ENCODE measurements around the gene CKMT1B.
"Not testable (repeated sequence)": the region's sequence is repeated elsewhere in the genome, so short reads cannot be mapped to it uniquely, and the experiment has no call there.

The CKMT1B gene

GRCh38 chr15:43589778-43590466 is 3.9 kb upstream of the CKMT1B start, which contains the start of gene PPIP5K1:
TSS of gene PPIP5K1 (minus strand) at chr15:43590208. CDS start at chr15:43584504, 5,704 bp downstream.
- not testable (repeated sequence) for H3K4me1 ChIP-seq (ENCODE audit: control insufficient read depth, insufficient read depth, low read length); H3K4me3 ChIP-seq (ENCODE audit: low read depth, low read length); H3K36me3 ChIP-seq (ENCODE audit: control insufficient read depth, insufficient read depth, low read length); H3K9me3 ChIP-seq (ENCODE audit: control insufficient read depth, insufficient read depth, low read length); H3K27me3 ChIP-seq (ENCODE audit: control insufficient read depth, insufficient read depth, low read length); H3K9ac ChIP-seq (ENCODE audit: low read depth, low read length)

GRCh38 chr15:43592841-43593240 is 986 bp upstream of the CKMT1B start:
- not testable (repeated sequence) for H3K4me1 ChIP-seq (ENCODE audit: control insufficient read depth, insufficient read depth, low read length); H3K9ac ChIP-seq (ENCODE audit: low read depth, low read length); H3K9me3 ChIP-seq (ENCODE audit: control insufficient read depth, insufficient read depth, low read length); H3K27me3 ChIP-seq (ENCODE audit: control insufficient read depth, insufficient read depth, low read length); H3K4me3 ChIP-seq (ENCODE audit: low read depth, low read length); H3K36me3 ChIP-seq (ENCODE audit: control insufficient read depth, insufficient read depth, low read length)

DNA sequence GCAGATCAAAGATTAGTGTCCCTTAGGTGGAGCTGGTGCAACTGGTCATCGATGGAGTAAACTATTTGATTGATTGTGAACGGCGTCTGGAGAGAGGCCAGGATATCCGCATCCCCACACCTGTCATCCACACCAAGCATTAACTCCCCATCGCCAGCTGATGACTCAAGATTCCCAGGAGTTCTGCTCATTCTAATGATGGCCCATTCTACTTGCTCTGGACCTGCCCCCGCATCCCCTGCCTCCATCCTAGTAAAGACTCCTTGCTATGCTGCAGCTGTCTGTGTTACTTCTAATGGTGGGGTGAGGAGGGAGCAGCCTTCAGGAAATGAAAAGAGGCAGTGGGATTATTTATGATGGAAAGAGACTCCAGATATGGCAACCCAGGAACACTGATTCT is 5.3 kb downstream of the CKMT1B start:
- H3K27me3 ChIP-seq (ENCODE audit: control insufficient read depth, insufficient read depth, low read length); H3K36me3 ChIP-seq (ENCODE audit: control insufficient read depth, insufficient read depth, low read length); H3K9me3 ChIP-seq (ENCODE audit: control insufficient read depth, insufficient read depth, low read length); H3K4me3 ChIP-seq (ENCODE audit: low read depth, low read length); H3K4me1 ChIP-seq (ENCODE audit: control insufficient read depth, insufficient read depth, low read length); H3K9ac ChIP-seq (ENCODE audit: low read depth, low read length): not testable (repeated sequence)

GRCh38 chr15:43600200-43600599 is 6.4 kb downstream of the CKMT1B start:
- H3K9ac ChIP-seq (ENCODE audit: low read depth, low read length); H3K36me3 ChIP-seq (ENCODE audit: control insufficient read depth, insufficient read depth, low read length); H3K27me3 ChIP-seq (ENCODE audit: control insufficient read depth, insufficient read depth, low read length); H3K4me1 ChIP-seq (ENCODE audit: control insufficient read depth, insufficient read depth, low read length); H3K9me3 ChIP-seq (ENCODE audit: control insufficient read depth, insufficient read depth, low read length); H3K4me3 ChIP-seq (ENCODE audit: low read depth, low read length): not testable (repeated sequence)

DNA sequence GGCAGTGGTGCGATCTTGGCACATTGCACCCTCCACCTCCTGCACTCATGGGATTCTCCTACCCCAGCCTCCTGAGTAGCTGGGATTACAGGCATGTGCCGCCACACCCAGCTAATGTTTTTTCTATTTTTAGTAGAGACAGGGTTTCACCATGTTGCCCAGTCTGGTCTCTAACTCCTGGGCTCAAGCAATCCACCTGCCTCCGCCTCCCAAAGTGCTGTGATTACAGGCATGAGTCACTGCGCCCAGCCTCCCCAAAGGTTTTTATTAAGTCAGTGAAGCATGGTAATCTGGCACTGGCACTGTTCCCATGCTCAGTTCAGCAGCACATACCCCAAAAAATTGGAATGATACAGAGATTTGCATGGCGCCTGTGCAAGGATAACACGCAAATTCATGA is 8.4 kb downstream of the CKMT1B start:
- not testable (repeated sequence) for H3K4me3 ChIP-seq (ENCODE audit: low read depth, low read length); H3K4me1 ChIP-seq (ENCODE audit: control insufficient read depth, insufficient read depth, low read length); H3K27me3 ChIP-seq (ENCODE audit: control insufficient read depth, insufficient read depth, low read length); H3K9me3 ChIP-seq (ENCODE audit: control insufficient read depth, insufficient read depth, low read length); H3K9ac ChIP-seq (ENCODE audit: low read depth, low read length); H3K36me3 ChIP-seq (ENCODE audit: control insufficient read depth, insufficient read depth, low read length)

GRCh38 chr15:43617750-43618149 is 23.9 kb downstream of the CKMT1B start:
- not testable (repeated sequence) for H3K36me3 ChIP-seq (ENCODE audit: control insufficient read depth, insufficient read depth, low read length); H3K9ac ChIP-seq (ENCODE audit: low read depth, low read length); H3K27me3 ChIP-seq (ENCODE audit: control insufficient read depth, insufficient read depth, low read length); H3K4me1 ChIP-seq (ENCODE audit: control insufficient read depth, insufficient read depth, low read length); H3K4me3 ChIP-seq (ENCODE audit: low read depth, low read length); H3K9me3 ChIP-seq (ENCODE audit: control insufficient read depth, insufficient read depth, low read length)

GRCh38 chr15:43618700-43619099 is 24.9 kb downstream of the CKMT1B start, which contains the start of gene STRC:
TSS of gene STRC (minus strand) at chr15:43618800. CDS start at chr15:43618722, 78 bp downstream.
- H3K27me3 ChIP-seq (ENCODE audit: control insufficient read depth, insufficient read depth, low read length); H3K36me3 ChIP-seq (ENCODE audit: control insufficient read depth, insufficient read depth, low read length); H3K4me3 ChIP-seq (ENCODE audit: low read depth, low read length); H3K4me1 ChIP-seq (ENCODE audit: control insufficient read depth, insufficient read depth, low read length); H3K9ac ChIP-seq (ENCODE audit: low read depth, low read length); H3K9me3 ChIP-seq (ENCODE audit: control insufficient read depth, insufficient read depth, low read length): not testable (repeated sequence)

GRCh38 chr15:43622068-43622799 is 28.4 kb downstream of the CKMT1B start:
- not testable (repeated sequence) for H3K9ac ChIP-seq (ENCODE audit: low read depth, low read length); H3K9me3 ChIP-seq (ENCODE audit: control insufficient read depth, insufficient read depth, low read length); H3K27me3 ChIP-seq (ENCODE audit: control insufficient read depth, insufficient read depth, low read length); H3K4me3 ChIP-seq (ENCODE audit: low read depth, low read length); H3K4me1 ChIP-seq (ENCODE audit: control insufficient read depth, insufficient read depth, low read length); H3K36me3 ChIP-seq (ENCODE audit: control insufficient read depth, insufficient read depth, low read length)

GRCh38 chr15:43625106-43625505 is 31.3 kb downstream of the CKMT1B start:
- no peak overlapping the region for H3K9ac ChIP-seq (ENCODE audit: low read depth, low read length)
- no peaks in the 10 kb centered on the region for H3K4me1 ChIP-seq (ENCODE audit: control insufficient read depth, insufficient read depth, low read length)
- H3K9me3 ChIP-seq (ENCODE audit: control insufficient read depth, insufficient read depth, low read length), result no peaks in the 10 kb centered on the region
- no peaks in the 10 kb centered on the region for H3K27me3 ChIP-seq (ENCODE audit: control insufficient read depth, insufficient read depth, low read length)
- no peaks in the 10 kb centered on the region for H3K36me3 ChIP-seq (ENCODE audit: control insufficient read depth, insufficient read depth, low read length)
- H3K4me3 ChIP-seq (ENCODE audit: low read depth, low read length), result no peak overlapping the region

DNA sequence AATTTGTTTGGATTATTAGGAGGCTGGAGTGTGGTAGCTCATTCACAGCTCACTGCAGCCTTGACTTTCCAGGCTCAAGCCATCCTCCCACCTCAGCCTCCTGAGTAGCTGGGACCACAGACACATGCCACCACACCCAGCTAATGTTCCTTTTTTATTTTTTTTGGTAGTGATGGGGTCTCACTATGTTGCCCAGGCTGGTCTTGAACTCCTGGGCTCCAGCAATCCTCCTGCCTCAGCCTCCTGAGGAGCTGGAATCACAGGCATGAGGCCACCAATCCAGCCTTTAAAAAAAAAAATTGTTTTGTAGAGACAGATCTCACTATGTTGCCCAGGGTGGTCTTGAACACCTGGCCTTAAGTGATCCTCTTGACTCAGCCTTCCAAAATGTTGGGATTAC is 33.1 kb downstream of the CKMT1B start:
- not testable (repeated sequence) for H3K4me3 ChIP-seq (ENCODE audit: low read depth, low read length); H3K36me3 ChIP-seq (ENCODE audit: control insufficient read depth, insufficient read depth, low read length); H3K9me3 ChIP-seq (ENCODE audit: control insufficient read depth, insufficient read depth, low read length); H3K4me1 ChIP-seq (ENCODE audit: control insufficient read depth, insufficient read depth, low read length); H3K27me3 ChIP-seq (ENCODE audit: control insufficient read depth, insufficient read depth, low read length); H3K9ac ChIP-seq (ENCODE audit: low read depth, low read length)

DNA sequence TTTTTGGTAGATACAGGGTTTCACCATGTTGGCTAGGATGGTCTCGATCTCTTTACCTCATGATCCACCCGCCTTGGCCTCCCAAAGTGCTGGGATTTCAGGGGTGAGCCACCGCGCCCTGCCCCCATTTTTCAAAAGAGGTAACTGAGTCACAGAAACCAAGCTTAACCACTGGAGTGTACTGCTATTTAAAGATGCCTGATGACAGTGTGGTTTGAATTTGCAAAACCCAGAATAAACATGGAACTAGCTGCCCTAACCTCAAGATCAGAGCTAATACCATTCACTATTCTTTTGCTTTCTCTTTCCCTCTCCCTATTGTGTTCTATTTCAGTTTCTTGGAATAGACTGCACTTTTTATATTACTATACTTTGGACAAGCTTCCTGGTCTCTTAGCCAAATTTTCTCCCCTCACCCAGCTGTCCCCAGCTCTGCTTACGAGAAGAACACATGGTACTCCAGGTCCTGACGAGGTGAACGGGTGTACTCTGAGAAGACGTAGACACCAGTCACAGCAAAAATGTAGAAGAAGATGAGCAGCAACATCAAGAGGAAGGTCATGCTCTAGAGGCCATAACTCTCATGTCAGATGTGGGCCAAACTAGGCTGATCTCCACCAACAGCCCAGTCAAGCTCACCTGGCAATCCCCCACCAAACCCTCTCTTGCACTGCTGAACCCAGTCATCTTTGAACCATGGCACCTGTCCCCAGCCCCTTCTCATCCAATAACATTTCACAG is 44.8 kb downstream of the CKMT1B start:
- H3K9me3 ChIP-seq (ENCODE audit: control insufficient read depth, insufficient read depth, low read length); H3K27me3 ChIP-seq (ENCODE audit: control insufficient read depth, insufficient read depth, low read length); H3K36me3 ChIP-seq (ENCODE audit: control insufficient read depth, insufficient read depth, low read length); H3K9ac ChIP-seq (ENCODE audit: low read depth, low read length); H3K4me3 ChIP-seq (ENCODE audit: low read depth, low read length); H3K4me1 ChIP-seq (ENCODE audit: control insufficient read depth, insufficient read depth, low read length): not testable (repeated sequence)
